ENCODE data around the gene COL19A1. TPM values are rescaled to one million over a fixed set of nuclear protein-coding genes. Genes with fewer than 3 reads are reported as not detected.
"Not testable (repeated sequence)": the region's sequence is repeated elsewhere in the genome, so short reads cannot be mapped to it uniquely, and the experiment has no call there.

The COL19A1 gene
- total RNA-seq, 1 donor from 2014 or later, result not detected

DNA sequence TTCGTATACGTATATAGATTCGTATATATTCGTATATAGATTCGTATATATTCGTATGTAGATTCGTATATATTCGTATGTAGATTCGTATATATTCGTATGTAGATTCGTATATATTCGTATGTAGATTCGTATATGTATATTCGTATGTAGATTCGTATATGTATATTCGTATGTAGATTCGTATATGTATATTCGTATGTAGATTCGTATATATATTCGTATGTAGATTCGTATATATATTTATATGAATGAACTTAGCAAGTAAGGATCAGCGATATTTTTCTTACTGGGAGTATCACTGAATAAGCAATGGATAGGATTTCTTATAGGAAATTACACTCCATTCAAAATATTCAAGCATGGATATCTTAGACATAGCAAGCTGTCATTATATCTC is 55.3 kb downstream of the COL19A1 start:
- H3K27me3 Mint-ChIP-seq (ENCODE audit: insufficient read depth); H3K9me3 Mint-ChIP-seq; intact Hi-C loops (cut with micrococcal nuclease); DNase-seq (ENCODE audit: low spot score); H3K27ac Mint-ChIP-seq; H3K4me3 Mint-ChIP-seq; H3K4me1 Mint-ChIP-seq (ENCODE audit: low read depth); H3K36me3 Mint-ChIP-seq (ENCODE audit: low read depth): not testable (repeated sequence)

DNA sequence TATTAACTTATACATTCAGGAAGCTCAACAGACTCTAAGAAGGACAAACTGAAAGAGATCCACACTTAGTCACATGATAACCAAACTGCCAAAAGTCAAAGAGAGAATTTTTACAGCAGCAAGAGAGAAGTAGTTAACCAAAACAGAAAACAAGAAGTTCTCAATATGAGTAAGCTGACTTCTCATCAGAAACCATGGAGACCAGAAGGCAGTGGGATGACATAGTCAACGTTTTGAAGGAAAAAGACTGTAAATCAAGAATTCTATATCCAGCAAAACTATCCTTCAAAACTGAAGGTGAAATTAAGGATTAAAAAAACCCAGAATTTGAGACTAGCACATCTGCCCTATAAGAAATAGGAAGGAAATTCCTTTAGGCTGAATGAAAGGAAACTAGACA is 60.4 kb downstream of the COL19A1 start:
- H3K27me3 Mint-ChIP-seq (ENCODE audit: insufficient read depth), result no peaks in the 10 kb centered on the region
- no peak for DNase-seq (ENCODE audit: low spot score)
- intact Hi-C loops (cut with micrococcal nuclease), result no loop called here
- H3K36me3 Mint-ChIP-seq (ENCODE audit: low read depth), result no peaks in the 10 kb centered on the region
- no peak overlapping the region for H3K4me3 Mint-ChIP-seq
- no peak overlapping the region for H3K27ac Mint-ChIP-seq
- H3K4me1 Mint-ChIP-seq (ENCODE audit: low read depth), result no peaks in the 10 kb centered on the region
- H3K9me3 Mint-ChIP-seq, result peaks cover 14% of the 10 kb centered on the region

DNA sequence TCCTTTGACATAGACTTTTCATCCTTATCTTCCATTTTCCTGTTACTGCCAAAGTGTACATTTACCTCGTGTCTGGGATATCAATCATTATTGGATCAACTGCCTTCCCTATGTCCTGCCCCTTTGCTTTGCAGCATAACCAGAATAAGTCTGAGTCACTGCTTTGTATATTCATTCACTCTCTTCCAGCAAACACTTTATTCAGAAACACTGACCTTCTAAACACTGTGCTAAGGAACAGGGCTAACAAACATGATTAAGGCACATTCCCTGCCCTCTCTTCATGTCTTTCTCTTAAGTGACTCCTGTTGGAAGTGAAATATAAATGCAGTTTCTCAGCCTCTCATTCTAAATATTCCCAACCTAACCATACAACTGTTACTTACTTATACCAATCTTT is 66.9 kb downstream of the COL19A1 start:
- Mint-ChIP-seq H3K27me3 (ENCODE audit: insufficient read depth) (peaks cover 4% of the 10 kb centered on the region), H3K4me1 (ENCODE audit: low read depth) (no peaks in the 10 kb centered on the region), H3K4me3 (no peak overlapping the region), H3K27ac (no peak overlapping the region), H3K36me3 (ENCODE audit: low read depth) (no peaks in the 10 kb centered on the region), H3K9me3 (no peaks in the 10 kb centered on the region)
- intact Hi-C loops (cut with micrococcal nuclease), result no loop called here
- DNase-seq (ENCODE audit: low spot score), result no peak

DNA sequence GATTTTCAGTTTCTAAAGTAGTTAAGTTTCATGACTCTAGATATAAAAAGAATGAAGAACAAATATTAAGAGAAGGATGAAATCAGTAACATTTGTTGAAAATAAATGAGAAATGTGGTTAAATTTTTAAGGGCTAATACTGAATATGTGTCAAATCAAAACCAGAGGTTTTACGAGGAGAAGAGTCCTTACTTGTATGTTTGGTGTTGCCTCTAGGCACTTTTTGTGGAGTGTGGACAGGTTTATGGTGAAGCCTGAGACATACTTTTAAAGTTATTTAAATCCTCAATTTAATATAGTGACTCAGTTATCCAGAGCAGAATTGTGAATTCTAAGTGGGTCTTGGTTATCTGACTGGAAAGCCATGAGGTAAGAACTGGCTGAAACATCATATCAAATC is 68.7 kb downstream of the COL19A1 start:
- Mint-ChIP-seq H3K27ac (no peak overlapping the region), H3K4me1 (ENCODE audit: low read depth) (no peaks in the 10 kb centered on the region), H3K9me3 (no peaks in the 10 kb centered on the region), H3K36me3 (ENCODE audit: low read depth) (no peaks in the 10 kb centered on the region), H3K27me3 (ENCODE audit: insufficient read depth) (peaks cover 4% of the 10 kb centered on the region), H3K4me3 (no peak overlapping the region)
- DNase-seq (ENCODE audit: low spot score), result no peak
- intact Hi-C loops (cut with micrococcal nuclease), result no loop called here

DNA sequence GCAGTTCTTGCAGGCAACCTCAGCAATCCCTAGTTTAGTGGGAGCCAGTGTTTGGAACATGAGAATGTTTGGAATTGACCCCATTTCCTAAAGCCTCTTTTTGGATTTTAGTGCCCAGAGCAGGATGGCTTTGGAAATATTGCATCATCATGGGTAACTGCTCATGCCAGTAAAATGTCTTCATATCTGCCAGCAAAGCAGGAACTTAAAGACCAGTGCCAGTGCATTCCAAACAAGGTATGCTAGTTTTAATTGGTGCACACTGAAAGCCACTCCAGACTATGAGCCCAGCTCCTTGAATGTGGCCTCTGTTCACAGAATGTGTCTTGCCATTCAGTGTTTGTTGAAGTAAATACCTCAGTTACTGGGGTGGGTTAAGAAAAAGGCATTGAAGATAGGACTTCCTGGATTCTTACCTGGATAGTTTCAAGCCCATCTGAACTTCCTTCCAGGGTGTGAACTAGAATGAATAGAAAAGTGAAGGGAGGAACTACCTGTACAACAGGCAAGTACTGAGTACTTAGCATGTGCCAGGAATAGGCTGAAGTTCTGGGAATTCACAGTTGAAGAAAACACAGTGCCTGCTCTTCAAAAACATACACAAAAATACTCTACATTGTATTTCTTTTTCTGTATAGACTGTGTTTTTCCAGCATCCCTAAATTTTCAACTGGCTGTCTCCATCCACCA is 70.5 kb downstream of the COL19A1 start:
- Mint-ChIP-seq H3K27me3 (ENCODE audit: insufficient read depth) (peaks cover 4% of the 10 kb centered on the region), H3K27ac (no peak overlapping the region), H3K4me1 (ENCODE audit: low read depth) (no peaks in the 10 kb centered on the region), H3K4me3 (no peak overlapping the region), H3K36me3 (ENCODE audit: low read depth) (no peaks in the 10 kb centered on the region), H3K9me3 (no peaks in the 10 kb centered on the region)
- DNase-seq (ENCODE audit: low spot score), result no peak
- intact Hi-C loops (cut with micrococcal nuclease), result no loop called here

DNA sequence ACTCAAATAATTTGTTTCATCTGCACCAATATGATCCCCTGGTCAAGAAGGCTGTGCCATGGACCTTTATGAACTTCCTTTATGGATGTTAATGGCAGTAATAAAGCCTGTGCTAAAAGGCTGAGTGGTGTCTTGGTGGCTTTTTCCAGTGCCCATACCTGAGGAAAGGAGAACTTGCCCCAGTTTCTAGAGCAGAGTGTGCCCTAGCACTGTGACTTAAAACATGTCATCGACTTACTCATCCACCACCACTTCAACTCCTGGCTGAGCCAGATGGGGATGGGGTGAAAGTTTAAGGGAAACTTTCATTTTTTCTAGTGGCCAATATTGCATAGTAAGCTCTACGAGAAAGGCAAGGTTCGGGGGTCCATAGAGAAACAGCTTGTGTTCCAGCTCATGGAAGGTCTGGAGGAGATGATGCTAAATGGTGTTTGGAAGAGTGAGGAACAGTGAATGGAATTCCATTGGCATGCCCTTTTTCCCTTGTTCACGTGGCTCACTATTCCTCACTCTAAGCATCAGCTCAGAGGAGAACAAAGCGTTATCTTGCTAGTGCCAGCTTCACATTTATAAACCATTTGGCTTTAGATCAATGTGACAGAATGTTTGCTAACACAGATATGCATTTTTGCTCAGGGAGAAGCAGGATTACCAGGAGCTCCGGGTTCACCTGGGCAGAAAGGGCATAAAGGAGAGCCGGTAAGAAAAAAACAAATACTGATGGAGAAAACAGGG is 71.2 kb downstream of the COL19A1 start:
- H3K9me3 Mint-ChIP-seq, result no peaks in the 10 kb centered on the region
- DNase-seq (ENCODE audit: low spot score), result no peak

DNA sequence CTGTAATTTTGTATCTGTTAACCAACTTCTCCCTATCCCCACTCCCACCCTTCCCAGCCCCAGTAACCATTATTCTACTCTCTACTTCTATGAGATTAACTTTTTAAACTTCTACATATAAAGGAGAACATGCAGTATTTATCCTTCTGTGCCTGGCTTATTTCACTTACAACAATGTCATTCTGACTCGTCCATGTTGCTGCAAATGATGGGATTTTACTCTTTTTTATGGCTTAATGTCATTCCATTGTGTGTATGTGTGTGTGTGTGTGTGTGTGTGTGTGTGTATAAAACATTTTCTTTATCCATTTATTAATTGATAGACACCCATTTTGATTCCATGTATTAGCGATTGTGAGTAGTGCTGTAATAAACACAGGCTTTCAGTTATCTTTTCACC is 76.1 kb downstream of the COL19A1 start:
- H3K36me3 Mint-ChIP-seq (ENCODE audit: low read depth), result no peaks in the 10 kb centered on the region
- no peaks in the 10 kb centered on the region for H3K27me3 Mint-ChIP-seq (ENCODE audit: insufficient read depth)
- no peak overlapping the region for H3K4me3 Mint-ChIP-seq
- H3K9me3 Mint-ChIP-seq, result no peaks in the 10 kb centered on the region
- no peak for DNase-seq (ENCODE audit: low spot score)
- no peaks in the 10 kb centered on the region for H3K4me1 Mint-ChIP-seq (ENCODE audit: low read depth)
- intact Hi-C loops (cut with micrococcal nuclease), result no loop called here
- no peak overlapping the region for H3K27ac Mint-ChIP-seq

More for the DNA sequence above, 71.2 kb downstream of the COL19A1 start:
- intact Hi-C loops (cut with micrococcal nuclease), result no loop called here
- H3K36me3 Mint-ChIP-seq (ENCODE audit: low read depth), result no peaks in the 10 kb centered on the region
- no peak overlapping the region for H3K4me3 Mint-ChIP-seq
- peaks cover 4% of the 10 kb centered on the region for H3K27me3 Mint-ChIP-seq (ENCODE audit: insufficient read depth)
- H3K4me1 Mint-ChIP-seq (ENCODE audit: low read depth), result no peaks in the 10 kb centered on the region
- H3K27ac Mint-ChIP-seq, result no peak overlapping the region

DNA sequence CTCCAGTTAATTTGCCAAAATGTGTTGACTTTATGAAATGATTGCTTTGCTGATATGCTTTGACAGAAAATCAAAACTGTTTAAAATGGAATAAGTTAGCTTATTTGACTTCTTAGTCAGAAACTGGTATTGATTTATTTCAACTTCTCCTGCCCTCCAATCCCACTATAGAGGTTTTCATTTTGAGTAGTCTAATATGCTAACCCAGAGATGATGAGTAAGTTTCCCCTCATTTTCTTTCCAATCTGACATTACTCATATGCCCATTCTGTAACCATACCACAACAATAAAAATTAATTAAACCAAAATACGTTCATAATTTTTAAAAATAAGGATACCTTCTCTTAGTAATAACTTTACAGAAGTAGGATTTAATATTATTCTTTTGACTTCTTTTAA is 78.8 kb downstream of the COL19A1 start:
- H3K9me3 Mint-ChIP-seq, result no peaks in the 10 kb centered on the region
- no peak overlapping the region for H3K4me3 Mint-ChIP-seq
- DNase-seq (ENCODE audit: low spot score), result no peak
- no peak overlapping the region for H3K27ac Mint-ChIP-seq
- no peaks in the 10 kb centered on the region for H3K27me3 Mint-ChIP-seq (ENCODE audit: insufficient read depth)
- intact Hi-C loops (cut with micrococcal nuclease), result no loop called here
- H3K36me3 Mint-ChIP-seq (ENCODE audit: low read depth), result no peaks in the 10 kb centered on the region
- H3K4me1 Mint-ChIP-seq (ENCODE audit: low read depth), result no peaks in the 10 kb centered on the region

DNA sequence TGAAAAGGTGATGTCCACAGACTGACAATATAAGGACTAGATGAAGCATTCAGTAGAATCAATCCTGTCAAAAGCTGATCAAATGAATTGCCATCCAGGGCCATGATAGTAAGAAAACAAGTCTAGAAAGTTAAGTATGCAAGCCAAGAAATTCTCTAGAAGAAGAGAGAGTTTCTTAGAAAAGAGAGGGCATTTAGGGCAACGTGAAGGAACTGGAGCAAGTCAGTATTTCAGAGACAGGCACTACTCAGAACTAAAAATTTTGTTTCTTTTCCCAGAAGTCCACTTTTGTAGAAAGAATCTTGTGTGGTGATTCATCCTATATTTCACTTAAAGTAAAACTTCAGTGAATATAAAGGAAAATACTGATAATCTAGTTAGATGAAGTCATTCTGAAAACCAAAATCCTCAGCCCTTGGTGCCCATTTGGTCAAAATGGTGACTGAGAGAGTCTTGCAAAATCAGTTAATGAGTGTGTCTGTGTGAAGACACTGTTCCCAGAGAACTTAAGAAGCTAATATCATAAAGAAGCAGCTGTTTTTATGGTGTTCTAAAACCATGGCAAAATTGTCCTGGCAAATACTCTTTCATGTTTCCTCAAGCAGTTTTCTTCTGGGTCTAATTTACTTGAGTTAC is 82.2 kb downstream of the COL19A1 start:
- no peak for DNase-seq (ENCODE audit: low spot score)
- intact Hi-C loops (cut with micrococcal nuclease), result no loop called here
- Mint-ChIP-seq H3K9me3 (no peaks in the 10 kb centered on the region), H3K4me1 (ENCODE audit: low read depth) (no peaks in the 10 kb centered on the region), H3K27ac (no peak overlapping the region), H3K27me3 (ENCODE audit: insufficient read depth) (no peaks in the 10 kb centered on the region), H3K36me3 (ENCODE audit: low read depth) (no peaks in the 10 kb centered on the region), H3K4me3 (no peak overlapping the region)

DNA sequence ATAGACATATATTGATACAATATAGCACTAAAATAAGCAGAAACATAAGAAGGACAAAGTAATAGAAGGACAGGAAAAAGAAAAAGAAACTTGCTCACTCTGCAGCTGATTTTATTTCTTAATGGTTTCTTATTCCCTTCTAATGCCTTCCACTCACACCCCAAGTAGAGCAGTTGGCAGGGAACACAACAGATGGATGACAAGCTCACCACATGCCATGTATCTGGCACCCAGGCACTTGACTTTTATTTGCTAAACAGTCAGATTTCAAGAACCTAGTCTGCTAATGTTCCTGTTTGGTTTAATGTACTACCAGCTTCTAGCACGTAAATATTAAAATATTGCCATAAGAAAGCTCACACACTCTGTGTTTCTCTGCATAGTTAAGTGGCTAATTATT is 87.1 kb downstream of the COL19A1 start:
- Mint-ChIP-seq H3K4me3 (no peak overlapping the region), H3K27me3 (ENCODE audit: insufficient read depth) (no peaks in the 10 kb centered on the region), H3K36me3 (ENCODE audit: low read depth) (no peaks in the 10 kb centered on the region), H3K27ac (no peak overlapping the region), H3K4me1 (ENCODE audit: low read depth) (no peaks in the 10 kb centered on the region), H3K9me3 (no peaks in the 10 kb centered on the region)
- intact Hi-C loops (cut with micrococcal nuclease), result no loop called here
- DNase-seq (ENCODE audit: low spot score), result no peak

DNA sequence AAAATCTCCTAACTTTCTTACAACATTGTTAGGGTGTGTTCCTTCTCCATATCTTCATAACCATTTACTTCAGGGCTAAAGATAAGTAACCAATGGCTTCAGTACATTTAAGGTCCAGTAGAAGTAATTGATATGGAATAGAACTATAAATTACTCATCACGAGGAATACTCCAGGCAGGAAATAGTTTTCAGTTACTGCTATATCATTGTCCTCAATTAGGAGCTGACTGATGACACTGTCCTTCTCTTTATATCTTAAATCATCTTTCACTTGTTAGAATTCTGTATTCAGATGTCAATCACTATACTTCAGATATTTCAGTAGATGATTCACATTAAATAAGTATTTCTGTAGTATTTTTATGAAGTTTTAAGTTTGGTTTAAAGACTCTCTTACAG is 88.4 kb downstream of the COL19A1 start:
- no peaks in the 10 kb centered on the region for H3K9me3 Mint-ChIP-seq
- no peak overlapping the region for H3K4me3 Mint-ChIP-seq
- no peak for DNase-seq (ENCODE audit: low spot score)
- no peaks in the 10 kb centered on the region for H3K36me3 Mint-ChIP-seq (ENCODE audit: low read depth)
- H3K4me1 Mint-ChIP-seq (ENCODE audit: low read depth), result no peaks in the 10 kb centered on the region
- H3K27ac Mint-ChIP-seq, result no peak overlapping the region
- no peaks in the 10 kb centered on the region for H3K27me3 Mint-ChIP-seq (ENCODE audit: insufficient read depth)
- intact Hi-C loops (cut with micrococcal nuclease), result no loop called here

DNA sequence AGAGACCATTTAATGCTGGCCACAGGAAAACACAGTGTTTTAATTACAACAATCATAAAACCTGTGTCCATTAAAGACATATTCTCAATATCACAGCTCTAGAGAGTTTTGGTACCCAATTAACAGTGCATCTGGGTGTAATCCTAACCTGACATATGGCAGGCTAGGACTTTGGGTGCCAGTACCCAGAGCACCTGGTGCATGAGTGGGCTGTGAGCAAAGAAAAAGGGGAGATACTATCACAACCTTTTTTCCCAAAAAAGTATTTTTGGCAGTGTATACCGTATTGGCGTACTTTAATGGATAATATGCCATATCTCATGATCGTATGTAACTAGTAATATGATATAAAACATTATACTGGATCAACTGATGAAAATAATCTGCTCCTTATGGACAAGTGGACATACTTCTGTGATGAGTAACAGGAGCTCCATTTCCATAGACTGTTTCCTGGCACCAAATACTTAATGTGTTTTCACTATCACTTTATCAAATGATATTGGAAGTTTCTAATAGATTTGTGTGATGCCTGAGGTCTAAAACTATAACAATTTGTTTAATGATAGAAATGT is 91.7 kb downstream of the COL19A1 start:
- H3K36me3 Mint-ChIP-seq (ENCODE audit: low read depth), result no peaks in the 10 kb centered on the region
- H3K27me3 Mint-ChIP-seq (ENCODE audit: insufficient read depth), result no peaks in the 10 kb centered on the region
- no peak overlapping the region for H3K4me3 Mint-ChIP-seq
- no peaks in the 10 kb centered on the region for H3K4me1 Mint-ChIP-seq (ENCODE audit: low read depth)
- no peak overlapping the region for H3K27ac Mint-ChIP-seq
- H3K9me3 Mint-ChIP-seq, result no peaks in the 10 kb centered on the region
- DNase-seq (ENCODE audit: low spot score), result no peak
- intact Hi-C loops (cut with micrococcal nuclease), result no loop called here

DNA sequence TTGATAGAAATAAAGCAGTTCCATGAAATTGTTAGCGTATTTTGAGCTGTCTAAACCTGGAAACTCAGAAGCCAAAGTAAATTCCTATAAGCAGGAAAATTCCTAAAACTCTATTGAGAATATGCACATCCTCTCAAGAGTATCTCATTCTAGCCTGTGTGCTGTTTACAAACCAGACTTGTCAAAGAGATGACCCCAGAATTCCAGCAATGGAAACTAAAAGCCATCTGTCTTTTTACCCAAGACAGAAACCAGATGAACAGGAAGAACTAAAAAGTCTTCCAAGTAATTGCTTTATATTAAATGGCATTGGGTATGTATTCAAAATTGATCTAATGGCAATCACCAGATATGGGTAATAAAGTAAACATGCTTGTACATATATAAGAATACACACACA is 92.6 kb downstream of the COL19A1 start:
- H3K27me3 Mint-ChIP-seq (ENCODE audit: insufficient read depth), result no peaks in the 10 kb centered on the region
- no peak overlapping the region for H3K27ac Mint-ChIP-seq
- no peaks in the 10 kb centered on the region for H3K36me3 Mint-ChIP-seq (ENCODE audit: low read depth)
- no peak for DNase-seq (ENCODE audit: low spot score)
- H3K4me3 Mint-ChIP-seq, result no peak overlapping the region
- H3K4me1 Mint-ChIP-seq (ENCODE audit: low read depth), result no peaks in the 10 kb centered on the region
- H3K9me3 Mint-ChIP-seq, result no peaks in the 10 kb centered on the region
- intact Hi-C loops (cut with micrococcal nuclease), result no loop called here
